SK-N-MC (cell line): ENCODE results near the gene SRPRB.

Source experiments
- EZH2 ChIP-seq: fragments of 200-600 bp; sonication (generic); IDR thresholded peaks from one replicate; pipeline ENCODE4 v1.6.1; 2017; ENCODE audit warnings: antibody characterized with exemption
- FOXP2 ChIP-seq: optimal IDR thresholded peaks from 2 replicates; pipeline ENCODE3; 2011; ENCODE audit warnings: mild to moderate bottlenecking, moderate library complexity; ENCODE audit not compliant: insufficient read depth; ENCODE audit errors: extremely low read length, control extremely low read depth
- POLR2AphosphoS5 ChIP-seq: IDR thresholded peaks from 2 replicates; pipeline ENCODE4 v1.6.1; 2012; ENCODE audit warnings: mild to moderate bottlenecking, low read depth, low read length, borderline replicate concordance

- TF ChIP-seq EZH2 (no peak), POLR2AphosphoS5 (no peak), FOXP2 (no peak)
Measured at GRCh38 chr3:133758568-133758928, 47.1 kb upstream of the SRPRB start.
